Duodenal mucosa (tissue), 2 donors: ENCODE results near the gene CCDC27.

Experiments
- H3K27ac ChIP-seq: one replicate; pipeline ENCODE4 v1.7.0; 2013; ENCODE audit warnings: low read depth, low read length
- H3K27me3 ChIP-seq, 2 donors: one replicate each; pipeline ENCODE4 v1.7.0; 2013; ENCODE audit warnings: low read length in 2 of 2, control low read depth in 1 of 2; ENCODE audit not compliant: insufficient read depth in 2 of 2, control insufficient read depth in 1 of 2
- H3K36me3 ChIP-seq, 2 donors: one replicate each; pipeline ENCODE4 v1.7.0; 2013; ENCODE audit warnings: low read length in 2 of 2, control low read depth in 1 of 2; ENCODE audit not compliant: insufficient read depth in 2 of 2, control insufficient read depth in 1 of 2
- H3K4me1 ChIP-seq, 2 donors: one replicate each; pipeline ENCODE4 v1.7.0; 2013; ENCODE audit warnings: low read length in 2 of 2, control low read depth in 1 of 2; ENCODE audit not compliant: insufficient read depth in 2 of 2, control insufficient read depth in 1 of 2
- H3K4me3 ChIP-seq, 2 donors: one replicate each; pipeline ENCODE4 v1.7.0; 2013; ENCODE audit warnings: low read length in 2 of 2, low read depth in 1 of 2
- H3K9ac ChIP-seq, 2 donors: one replicate each; pipeline ENCODE4 v1.7.0; 2013; ENCODE audit warnings: low read length in 2 of 2, low read depth in 1 of 2
- H3K9me3 ChIP-seq, 2 donors: one replicate each; pipeline ENCODE4 v1.7.0; 2013; ENCODE audit warnings: low read length in 2 of 2, control low read depth in 1 of 2; ENCODE audit not compliant: control insufficient read depth in 1 of 2

CCDC27 gene

GRCh38 chr1:3819771-3820200, 67.5 kb downstream of the CCDC27 start:
- no peaks in the 10 kb centered on the region for H3K4me1 ChIP-seq
- H3K4me3 ChIP-seq: no peak overlapping the region
- no peak overlapping the region for H3K9ac ChIP-seq
- H3K9me3 ChIP-seq: no peaks in the 10 kb centered on the region
- H3K27me3 ChIP-seq: no peaks in the 10 kb centered on the region
- H3K27ac ChIP-seq: no peak overlapping the region
- peaks cover 30 to 77% of the 10 kb centered on the region in 2 donors for H3K36me3 ChIP-seq

GRCh38 chr1:3820316-3820715, 68.1 kb downstream of the CCDC27 start:
- Histone ChIP-seq H3K4me1 (no peaks in the 10 kb centered on the region), H3K9me3 (no peaks in the 10 kb centered on the region), H3K27me3 (no peaks in the 10 kb centered on the region), H3K9ac (no peak overlapping the region), H3K4me3 (no peak overlapping the region), H3K27ac (no peak overlapping the region), H3K36me3 (peaks cover 34 to 75% of the 10 kb centered on the region in 2 donors)

- no peak overlapping the region for H3K27ac ChIP-seq
- H3K9me3 ChIP-seq: no peaks in the 10 kb centered on the region
- no peaks in the 10 kb centered on the region for H3K4me1 ChIP-seq
- H3K27me3 ChIP-seq: no peaks in the 10 kb centered on the region
- peaks cover 39 to 77% of the 10 kb centered on the region in 2 donors for H3K36me3 ChIP-seq
- H3K4me3 ChIP-seq: no peak overlapping the region
- no peak overlapping the region for H3K9ac ChIP-seq
Observed at GRCh38 chr1:3821004-3821403, 68.8 kb downstream of the CCDC27 start.
